COLO829 (cell line): Measurements from ENCODE around the gene ATG7.
"Not testable (repeated sequence)": the region's sequence is repeated elsewhere in the genome, so short reads cannot be mapped to it uniquely, and the experiment has no call there.

Experiments
- DNase-seq: peaks from one replicate; pipeline ENCODE4 v3.0.0; 2012; ENCODE audit warnings: low spot score

The ATG7 gene

DNA sequence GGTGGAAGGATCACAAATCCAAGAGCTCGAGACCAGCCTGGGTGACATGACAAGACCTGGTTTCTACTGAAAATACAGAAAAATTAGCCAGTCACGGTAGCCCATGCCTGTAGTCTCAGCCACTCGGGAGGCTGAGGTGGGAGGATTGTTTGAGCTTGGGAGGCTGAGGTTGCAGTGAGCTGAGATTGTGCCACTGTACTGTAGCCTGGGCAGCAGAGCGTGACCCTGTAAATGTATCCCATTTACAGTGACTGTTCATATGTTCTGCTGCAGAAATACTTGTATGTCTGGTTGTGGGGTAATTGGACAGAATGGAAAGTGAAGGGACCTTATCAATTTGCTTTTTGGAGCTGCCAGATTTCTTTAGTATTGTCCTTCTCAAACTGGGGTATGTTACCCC lies 24.9 kb downstream of the ATG7 start:
- DNase-seq = no peak

DNA sequence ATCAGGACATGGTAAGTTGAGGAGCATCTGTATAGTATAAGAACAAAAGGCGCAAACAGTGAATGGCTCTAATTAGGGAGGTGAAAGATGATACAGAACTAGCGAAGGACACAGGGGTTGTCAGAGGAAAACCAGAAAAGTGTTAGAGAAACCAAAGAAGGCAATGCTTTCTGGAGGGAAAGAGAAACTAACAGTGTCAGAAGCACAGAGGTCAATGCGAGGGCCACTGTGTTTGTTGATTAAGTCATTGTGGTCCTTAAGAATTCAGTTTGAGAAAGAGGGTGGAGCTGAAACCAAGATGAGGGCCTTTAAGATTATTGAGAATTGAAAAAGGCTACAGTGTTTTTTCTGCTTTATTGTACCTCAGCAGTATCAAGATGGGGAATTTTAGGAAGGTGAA lies 28.8 kb downstream of the ATG7 start:
- DNase-seq = no peak

DNA sequence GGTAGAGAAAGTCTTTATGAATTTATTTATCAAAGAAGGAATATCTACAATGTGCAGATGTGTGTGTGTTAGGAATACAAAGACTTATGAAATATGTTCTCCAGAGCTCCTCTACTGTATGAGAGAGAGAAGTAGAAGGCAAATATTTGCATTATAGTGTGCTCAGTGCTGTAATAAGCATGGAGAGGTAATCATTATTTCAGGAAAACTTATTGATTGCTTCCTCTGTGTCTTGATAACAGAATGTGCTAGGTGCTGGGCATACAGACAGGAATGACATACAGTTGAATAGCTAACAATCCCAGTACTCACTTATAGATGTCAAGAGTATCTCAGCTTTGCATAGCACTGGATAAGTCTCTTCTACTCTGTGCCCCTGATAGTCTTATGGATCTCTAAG lies 30.2 kb downstream of the ATG7 start:
- DNase-seq = no peak

DNA sequence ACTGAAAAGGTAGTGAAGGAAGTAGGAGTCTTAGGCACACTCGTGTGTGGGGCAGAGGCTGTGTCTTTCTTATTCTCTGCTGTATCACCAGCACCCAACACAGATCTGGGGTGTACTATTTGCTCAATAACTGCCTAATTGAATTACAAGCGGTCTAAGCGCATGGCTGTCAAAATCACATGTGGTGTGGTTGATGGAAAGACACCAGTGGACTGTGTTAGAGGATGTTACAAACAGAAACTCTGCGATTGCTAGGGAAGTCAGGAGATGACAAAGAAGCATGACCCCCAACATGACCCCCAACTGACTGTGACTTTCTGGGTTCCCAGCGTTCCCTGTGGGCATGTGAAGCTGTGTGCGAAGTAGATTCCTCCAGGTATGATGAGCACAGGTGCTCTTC lies 32.0 kb downstream of the ATG7 start:
- no peak for DNase-seq

DNA sequence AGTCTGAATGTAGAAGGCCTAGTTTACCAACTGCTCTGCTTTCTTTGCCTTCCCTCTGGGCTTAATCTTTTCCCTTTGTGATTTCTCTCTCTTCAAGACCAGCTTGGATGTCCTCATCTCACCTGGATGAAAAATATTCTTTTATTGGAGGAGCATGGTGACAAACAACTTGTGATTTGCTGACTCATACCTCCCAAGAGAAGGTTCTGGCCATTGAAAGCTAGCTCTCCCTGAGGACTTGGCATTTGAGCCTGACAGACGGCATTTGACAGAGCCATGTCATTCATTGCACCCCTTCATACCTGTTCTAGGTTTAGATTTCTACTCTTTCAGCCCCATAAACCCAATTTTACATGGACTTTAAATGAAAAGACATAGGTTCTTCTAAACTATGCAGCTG lies 33.3 kb downstream of the ATG7 start:
- no peak for DNase-seq

DNA sequence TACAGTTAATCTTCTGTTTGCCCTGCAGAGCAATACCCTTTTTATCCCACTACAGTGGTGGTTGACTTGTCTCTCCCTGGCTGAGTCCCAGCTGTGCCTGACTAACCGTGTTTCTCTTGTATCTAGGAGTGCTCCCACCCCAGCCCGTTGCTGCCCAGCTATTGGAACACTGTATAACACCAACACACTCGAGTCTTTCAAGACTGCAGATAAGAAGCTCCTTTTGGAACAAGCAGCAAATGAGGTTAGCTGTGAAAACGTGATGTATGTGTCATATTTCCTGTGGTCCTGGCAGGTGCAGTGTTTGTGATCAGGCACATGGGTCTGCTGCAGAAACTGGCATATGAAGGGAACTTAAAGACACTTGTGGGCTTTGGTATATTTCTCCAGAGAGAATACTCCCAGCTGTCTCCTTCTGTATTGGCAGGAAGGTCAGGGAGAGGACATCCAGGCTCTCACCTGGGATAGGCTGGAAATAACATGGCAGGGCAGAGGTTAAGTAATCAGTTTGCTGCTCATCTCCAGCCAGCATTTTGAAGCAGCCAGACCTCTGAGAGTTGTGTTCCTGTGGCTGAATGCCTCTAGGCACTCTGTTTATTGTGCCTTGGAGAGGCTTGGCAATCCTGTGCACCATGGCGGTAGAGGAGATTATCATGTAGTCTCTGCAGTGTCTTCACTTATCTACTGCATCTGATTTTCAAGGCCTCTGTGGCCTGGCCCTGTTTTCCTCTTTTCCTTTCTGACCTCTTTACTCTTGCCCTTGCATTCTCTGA lies 34.8 kb downstream of the ATG7 start:
- DNase-seq = no peak

DNA sequence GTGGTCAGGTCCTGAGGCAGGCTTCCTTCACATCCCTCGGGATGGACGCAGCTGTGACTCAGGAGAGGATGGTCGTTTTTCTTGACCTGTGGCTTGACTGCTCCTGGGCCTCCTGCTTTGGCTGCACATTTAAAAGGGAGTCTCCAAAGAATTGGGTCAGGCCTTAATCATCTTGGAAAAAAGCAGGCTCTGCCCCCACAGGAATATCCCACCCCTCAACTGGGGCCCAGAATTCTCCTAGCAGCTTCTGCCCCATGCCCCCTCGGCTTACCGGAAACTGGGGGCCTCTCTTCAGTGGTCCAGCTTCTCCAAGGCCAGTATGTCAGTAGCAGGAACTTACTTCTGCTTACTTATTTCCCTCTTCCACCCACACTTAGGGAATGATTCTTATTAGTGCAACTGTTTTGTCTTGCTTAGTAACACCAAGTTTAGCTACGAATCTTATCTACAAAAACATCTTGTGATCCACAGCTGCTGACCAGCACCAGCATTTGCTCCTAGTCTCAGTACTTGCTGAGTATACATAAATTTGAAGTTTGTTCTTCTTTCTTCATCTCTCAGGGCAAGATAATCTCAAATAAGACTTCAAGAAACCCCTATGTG lies 35.7 kb downstream of the ATG7 start:
- DNase-seq = no peak

DNA sequence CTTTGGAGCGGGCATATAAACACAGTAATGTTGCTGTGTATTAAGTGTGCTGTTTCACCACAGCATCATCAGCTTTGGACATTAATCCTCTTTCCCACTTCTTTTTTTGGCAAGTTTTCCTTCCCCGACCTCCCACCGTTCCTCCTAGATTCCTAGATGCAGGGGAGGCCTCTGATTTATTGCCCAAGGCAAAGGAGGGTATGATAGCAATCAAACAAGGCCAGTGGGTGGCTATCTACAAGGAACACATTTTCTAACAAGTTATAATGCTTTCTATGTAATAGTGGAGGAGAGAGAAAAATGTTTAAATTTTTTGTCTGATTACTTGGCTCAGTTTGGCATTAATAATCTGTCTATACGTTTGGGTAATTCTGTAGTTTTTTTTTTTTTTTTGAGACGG lies 38.1 kb downstream of the ATG7 start:
- no peak for DNase-seq

DNA sequence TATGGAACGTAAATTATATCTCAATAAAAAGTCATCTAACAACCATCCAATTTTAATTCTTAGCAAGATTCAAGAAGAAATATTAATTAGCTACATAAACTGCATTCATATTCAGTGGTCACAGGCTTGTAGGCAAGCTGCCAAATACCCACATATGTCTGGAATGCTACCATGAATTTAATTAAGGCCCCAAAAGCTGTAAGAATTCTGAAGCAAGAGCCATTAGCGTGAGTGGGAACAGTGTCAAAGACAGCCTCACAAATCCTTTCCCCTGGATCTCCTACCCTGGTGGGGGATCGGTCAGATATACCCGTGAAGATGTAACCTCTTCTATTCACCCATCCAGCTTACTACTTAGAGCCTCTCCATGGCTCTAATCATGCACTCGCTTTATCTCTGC lies 40.0 kb downstream of the ATG7 start:
- DNase-seq = no peak

DNA sequence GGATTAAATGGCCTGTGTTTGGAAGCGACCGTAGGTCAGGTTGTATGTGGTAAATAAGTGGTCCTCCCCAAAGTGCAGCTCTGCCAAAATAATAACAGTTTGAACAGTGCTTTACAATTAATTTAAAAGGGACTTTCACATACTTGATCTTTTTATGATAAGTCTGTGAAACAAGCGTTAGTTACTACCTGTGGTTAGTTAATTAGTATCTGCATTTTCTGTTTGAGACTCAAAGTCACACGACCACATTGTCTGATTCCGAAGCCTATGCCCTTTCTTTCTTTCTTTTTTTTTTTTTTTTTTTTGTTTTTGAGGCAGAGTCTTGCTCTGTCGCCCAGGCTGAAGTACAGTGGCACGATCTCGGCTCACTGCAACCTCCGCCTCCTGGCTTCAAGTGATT lies 45.1 kb downstream of the ATG7 start:
- no peak for DNase-seq

DNA sequence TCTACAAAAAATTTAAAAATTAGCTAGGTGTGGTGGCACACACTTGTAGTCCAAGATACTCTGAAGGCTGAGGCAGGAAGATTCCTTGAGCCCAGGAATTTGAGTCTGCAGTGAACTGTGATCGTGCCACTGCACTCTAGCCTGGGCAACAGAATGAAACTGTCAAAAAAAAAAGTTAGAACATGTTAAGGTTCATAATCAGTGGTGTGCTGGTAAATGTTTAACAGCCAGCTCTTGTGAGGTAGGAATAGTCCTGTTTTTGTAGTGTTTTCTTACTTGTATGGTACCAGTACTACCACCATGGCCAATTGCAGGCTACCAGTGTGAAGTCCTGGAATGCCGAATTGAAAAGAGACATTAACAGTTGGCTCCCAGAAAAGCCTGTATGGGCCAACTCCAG lies 50.7 kb downstream of the ATG7 start:
- no peak for DNase-seq

DNA sequence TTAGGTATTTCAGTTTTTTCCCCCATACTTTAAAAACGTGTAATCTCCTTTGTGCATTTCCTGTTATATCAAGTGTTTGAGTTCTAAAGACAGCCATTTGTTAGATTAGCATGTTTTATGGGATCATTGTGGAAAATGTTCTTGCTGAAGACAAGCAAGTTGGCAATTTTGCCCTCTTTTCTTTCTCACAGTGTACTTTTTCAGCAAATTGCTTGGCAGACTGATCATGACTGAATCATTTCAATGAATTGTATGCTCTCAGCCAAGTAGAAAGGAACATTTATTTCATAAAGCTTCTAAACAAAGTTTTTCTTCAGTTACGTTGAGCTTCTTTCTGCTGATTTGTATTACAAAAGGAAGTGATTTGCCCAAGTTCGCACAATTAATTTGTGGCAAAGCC lies 51.6 kb downstream of the ATG7 start:
- no peak for DNase-seq

DNA sequence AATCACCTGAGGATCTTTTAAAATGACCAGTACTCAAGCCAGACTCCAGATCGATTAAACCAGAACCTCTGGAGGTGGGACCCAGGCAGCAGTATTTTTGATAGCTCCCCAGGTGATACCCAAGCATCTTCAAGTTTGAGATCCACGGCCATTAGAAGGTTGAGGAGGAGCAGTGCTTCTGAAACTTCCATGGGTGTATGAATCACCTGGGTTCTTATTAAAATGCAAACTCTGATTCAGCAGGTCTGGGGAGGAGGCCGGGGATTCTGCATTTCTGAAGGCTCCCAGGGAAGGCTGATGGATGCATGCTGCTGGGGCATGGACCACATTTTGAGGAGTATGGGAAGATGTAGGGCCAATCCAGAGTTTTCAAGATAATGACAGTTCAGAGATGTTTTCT lies 55.4 kb downstream of the ATG7 start:
- DNase-seq = no peak

DNA sequence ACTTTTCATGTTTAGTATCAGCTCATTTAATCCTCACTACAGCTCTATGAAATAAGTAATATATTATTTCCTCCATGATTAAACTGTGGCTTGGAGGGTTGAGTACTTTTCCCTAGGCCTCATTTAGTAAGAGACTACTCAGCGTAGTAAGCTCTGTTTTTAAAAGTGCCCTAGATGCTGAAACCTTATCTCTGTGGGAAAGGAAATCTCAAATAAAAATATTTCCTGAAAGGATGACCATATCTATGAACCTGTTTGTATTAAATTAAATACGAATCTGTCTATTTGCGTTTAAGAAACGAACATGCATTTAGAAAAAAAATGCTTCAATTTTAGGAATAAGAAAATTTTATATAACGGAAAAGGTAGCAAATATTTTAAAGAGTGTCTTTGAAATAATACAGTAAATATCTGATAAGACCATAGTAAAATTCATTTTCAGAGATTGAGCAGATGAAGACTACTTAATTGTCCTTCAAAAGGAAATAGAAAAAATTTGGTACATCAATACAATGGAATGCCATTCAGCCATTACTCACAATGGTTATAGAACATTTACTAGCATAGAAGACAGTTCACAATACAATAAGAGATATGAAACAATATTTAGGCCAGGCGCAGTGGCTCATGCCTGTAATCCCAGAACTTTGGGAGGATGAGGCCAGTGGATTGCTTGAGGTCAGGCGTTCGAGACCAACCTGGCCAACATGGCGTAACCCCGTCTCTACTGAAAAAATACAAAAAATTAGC lies 56.2 kb downstream of the ATG7 start:
- DNase-seq = no peak

DNA sequence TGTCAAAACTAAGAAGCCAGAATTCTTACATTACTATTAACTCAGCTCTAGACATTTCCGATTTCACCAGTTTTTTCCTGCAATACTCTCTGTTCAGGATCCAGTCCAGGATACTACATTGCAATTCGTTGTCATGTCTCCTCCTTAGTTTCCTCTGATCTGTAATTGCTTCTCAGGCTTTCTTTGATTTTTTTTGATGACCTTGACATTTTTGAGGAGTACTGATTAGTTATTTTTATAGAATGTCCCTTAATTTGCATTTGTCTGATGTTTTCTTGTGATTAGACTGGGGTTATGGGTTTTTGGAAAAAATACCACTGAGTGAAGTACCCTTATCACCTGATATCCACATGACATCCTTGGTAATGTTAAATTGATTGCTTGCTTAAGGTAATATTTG lies 57.6 kb downstream of the ATG7 start:
- DNase-seq = no peak

DNA sequence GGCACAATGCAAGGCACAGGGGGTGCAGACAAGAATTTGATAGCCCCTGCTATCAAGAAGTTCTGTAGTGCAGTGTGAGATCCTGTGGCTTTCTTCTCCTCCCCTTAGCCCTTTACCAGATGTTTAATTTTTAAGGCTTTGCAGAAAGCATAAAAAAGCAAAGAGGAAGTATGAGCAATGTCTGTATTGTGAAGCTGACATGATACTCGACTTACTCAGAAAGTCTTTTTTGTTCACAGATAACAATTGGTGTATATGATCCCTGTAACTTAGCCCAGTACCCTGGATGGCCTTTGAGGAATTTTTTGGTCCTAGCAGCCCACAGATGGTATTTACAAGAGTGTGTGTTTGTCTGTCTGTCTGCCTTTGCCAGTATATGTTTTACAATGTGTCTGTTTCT lies 58.9 kb downstream of the ATG7 start:
- no peak for DNase-seq

DNA sequence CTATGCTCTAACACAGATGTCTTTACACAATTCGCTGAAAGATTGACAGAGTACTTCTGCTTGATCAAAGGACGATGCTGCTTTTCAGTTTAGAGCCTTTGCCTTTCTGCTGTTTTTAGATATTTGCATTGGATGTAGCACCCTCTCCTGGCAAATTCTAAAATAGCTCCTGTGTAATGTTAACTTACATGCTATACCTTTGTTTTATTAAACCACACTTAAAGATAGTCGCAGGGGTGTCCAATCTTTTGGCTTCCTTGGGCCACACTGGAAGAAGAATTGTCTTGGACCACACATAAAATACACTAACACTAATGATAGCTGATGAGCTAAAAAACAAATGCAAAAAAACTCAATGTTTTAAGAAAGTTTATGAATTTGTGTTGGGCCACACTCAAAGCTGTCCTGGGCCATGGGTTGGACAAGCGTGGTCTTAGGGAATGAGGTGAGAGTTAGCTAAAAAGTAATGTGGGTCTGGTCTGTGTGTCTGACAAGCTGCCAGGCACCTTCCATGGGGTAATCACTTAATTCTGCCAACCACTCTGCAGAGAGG lies 62.9 kb downstream of the ATG7 start:
- peak; percentile 48 for DNase-seq

DNA sequence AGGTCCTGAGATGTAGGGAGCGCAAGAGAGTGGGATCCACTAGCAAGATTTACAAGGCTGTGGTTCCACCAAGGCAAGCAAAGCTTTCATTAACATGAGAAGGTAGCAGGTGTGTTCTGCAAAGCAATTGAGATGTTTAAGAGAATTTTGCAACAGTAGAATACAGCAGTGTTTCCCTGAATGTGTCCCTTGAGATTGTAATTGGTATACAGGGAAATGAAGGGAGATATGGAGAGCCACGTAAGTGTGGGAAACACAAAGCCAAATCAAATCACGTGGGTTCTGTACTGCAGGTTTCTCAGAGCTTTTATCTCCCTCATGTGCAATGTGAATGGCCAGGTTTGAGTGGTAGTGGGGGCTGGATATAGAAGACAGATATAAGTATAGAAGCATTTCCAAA lies 67.3 kb downstream of the ATG7 start:
- no peak for DNase-seq

DNA sequence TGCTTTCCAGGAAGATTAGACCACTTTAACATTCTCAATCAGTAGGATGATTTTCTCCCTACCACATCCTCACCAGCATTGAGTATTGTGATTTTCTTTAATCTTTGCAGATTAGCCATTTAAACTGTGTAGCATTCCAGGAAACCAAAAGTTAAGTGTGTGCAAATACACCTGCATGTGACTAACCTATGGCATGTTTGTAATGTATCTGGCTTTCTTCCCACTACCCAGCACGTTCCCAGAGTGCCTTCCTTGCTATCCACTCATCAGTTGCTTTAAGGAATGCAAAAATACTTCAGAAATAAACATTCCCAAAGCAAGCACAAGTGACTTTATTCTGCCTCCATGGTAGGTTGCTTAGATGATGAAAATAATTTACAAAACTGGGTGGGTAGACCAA lies 74.2 kb downstream of the ATG7 start:
- no peak for DNase-seq

DNA sequence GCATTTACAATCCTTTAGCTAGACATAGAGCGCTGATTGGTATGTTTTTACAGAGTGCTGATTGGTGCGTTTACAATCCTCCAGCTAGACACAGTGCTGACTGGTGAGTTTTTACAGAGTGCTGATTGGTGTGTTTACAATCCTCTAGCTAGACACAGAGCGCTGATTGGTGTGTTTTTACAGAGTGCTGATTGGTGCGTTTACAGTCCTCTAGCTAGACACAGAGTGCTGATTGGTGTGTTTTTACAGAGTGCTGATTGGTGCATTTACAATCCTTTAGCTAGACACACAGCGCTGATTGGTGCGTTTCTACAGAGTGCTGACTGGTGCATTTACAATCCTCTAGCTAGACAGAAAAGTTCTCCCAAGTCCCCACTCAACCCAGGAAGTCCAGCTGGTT lies 76.7 kb downstream of the ATG7 start:
- not testable (repeated sequence) for DNase-seq

DNA sequence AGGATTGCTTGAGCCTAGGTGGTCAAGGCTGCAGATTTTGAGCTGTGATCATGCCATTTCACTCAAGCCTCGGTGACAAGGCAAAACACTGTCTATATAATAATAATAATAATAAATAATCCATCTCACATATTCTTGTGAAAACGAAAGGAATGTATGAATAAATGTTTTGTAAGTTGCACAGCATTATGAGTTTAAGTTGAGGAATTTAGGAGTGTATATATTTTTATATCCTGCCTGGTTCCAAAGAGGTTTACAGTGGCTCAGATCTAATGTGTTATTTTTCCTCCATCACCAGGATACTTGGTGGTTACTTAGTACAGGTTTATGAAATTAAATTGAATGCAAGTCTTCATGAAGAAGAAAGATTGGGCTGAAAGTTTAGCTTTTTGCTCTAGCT lies 77.2 kb downstream of the ATG7 start:
- no peak for DNase-seq

DNA sequence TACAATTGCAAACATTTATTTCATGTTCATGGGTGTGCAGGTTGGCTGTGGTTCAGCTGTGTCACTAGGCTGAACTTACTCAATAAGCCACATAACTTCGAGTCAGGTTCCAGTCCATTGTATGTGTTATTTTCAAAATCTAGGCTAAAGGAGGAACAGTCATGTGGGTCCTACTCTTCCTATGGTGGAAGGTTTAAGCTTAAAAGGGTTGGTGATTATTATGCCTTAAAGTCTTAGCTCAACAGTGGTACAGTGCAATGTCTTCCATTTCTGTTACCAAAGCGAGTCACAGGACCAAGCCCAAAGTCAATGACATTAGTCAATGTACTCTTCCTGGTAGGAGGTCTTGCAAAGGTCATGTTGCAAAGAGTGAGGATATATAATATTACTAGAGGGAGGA lies 78.2 kb downstream of the ATG7 start:
- DNase-seq = no peak

DNA sequence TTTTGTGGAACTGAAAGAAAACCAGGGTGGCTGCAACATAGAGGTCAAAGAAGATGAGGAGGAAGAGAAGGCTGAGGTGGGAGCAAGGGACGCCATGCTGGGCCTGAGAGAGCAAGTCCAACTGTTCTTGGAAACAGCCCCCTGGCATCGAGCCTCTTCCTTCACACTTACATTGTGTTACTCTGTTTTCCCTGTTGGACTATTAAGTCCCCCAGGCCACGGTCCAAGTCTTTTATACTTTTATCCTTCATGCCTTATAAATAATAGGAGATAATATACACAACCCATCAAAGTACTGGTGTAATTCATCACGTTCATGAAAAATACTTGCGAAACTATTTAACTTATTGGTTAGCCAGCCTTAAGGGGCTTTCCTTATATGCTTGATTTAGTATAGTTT lies 79.3 kb downstream of the ATG7 start:
- DNase-seq = no peak
